Retina (tissue), 1 donor: ENCODE measurements around the gene ZNF626.
A peak's percentile ranks its signal among the peaks of the same experiment; 100 is the strongest.
"Not testable (repeated sequence)": the region's sequence is repeated elsewhere in the genome, so short reads cannot be mapped to it uniquely, and the experiment has no call there.

ENCODE experiments used
- DNase-seq: peaks from one replicate; pipeline ENCODE4 v3.0.0-alpha.2; 2016

Gene ZNF626

DNA sequence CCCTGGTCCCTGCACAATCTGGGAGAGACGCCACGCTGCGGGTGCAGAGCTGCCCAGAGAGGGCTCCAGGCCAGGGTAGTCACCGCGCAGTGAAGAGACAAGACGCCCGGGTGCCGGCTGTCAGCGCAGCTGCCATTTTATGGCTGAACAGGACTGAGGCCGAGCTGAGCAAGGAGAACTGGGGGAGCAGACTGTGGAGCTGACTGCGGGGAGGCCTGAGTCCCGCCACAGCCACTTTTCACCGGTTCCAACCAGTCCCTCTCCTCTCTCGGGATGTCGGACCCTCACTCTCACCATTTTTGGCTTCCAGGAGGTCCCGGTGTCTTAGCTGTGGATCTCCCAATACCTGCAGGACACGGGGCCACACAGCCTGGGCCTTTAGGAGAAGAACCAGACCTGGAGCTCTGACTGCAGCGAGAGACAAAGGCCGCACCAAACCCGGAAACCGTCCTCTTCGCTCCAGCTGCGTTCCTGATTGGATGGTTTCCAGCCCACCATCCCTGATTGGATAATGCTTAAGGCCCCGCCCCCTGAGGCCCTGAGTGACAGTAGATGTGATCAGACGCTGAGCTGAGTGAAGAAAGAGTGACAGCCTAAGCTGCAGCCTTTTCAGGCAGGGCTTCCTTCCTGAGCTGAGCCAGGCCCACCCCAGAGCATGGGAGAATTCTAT, at the start of gene ZNF626:
Gene ZNF626 (minus strand): TSS at position 422 of the 670 bp plus-strand sequence. CDS start 125 bp downstream, at position 297.
- peak; percentile 95 for DNase-seq

DNA sequence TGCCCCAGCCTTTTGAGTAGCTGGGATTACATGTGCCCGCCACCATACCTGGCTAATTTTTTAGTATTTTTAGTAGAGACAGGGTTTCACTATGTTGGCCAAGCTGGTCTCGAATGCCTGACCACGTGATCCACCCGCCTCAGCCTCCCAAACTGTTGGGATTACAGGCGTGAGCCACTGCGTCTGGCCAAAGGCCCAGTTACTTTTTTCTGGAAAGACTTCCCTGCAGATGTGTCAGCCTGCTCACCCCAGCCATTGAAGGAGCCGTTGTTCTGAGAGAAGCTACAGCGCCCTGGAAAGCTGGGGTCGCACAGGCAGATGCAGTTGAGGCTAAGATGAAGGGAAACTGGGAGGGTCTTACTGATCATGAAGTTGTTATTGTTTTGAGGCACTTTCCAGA, 7.9 kb upstream of the ZNF626 start:
- DNase-seq: no peak

DNA sequence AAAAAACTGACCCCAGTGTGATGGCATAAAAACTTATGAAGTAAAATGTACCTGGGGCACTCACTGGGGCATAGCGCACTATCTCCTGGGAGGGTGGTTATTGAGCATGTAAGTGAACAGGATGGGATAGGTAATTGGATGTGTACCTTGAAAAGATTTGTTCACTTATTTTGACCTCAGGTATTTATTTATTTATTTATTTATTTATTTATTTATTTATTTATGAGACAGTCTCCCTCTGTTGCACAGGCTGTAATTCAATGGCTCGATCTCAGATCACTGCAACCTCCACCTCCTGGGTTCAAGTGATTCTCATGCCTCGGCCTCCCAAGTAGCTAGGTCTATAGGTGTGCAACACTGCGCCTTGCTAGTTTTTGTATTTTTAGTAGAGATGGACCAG, 5.9 kb upstream of the ZNF626 start:
- DNase-seq: no peak

DNA sequence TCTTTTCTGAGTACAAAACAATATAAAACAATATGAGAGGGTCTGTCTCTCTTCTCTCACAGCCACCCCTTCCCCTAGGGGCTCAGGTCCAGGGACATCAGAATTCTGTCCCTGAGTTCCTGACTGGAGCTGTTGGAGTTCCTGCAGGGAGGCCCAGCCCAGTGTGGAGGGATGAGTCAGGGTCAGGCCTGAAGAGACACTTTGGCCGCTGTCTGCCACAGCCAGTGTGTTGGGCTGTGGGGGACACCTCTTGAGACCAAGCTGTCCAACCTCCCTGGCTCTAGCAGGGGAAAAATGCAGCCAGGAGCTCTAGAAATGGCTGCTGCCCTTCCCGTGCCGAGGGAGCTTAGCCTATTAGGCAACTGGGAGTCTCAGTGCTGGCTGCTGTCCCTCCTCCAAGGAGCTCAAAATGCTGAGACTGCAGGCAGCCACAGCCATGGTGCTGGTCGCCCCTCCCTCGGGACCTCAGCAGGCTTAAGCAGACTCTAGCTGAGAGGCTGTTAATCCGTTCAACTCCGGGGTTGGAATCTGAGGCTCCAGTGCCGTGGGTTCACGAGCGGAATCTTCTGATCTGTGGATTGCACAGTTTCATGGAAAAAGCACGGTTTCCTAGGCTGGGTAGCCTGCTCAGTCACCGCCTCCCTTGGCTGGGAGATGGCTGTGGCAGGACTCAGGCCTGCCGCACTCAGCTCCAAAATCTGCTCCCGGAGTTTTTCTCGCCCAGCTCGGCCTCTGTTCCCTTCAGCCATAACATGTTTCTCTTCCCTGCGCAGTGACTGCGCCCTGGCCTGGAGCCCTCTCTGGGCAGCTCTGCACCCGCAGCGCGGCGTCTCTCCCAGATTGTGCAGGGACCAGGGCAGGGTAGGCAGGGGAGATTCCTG, 3.8 kb upstream of the ZNF626 start:
- peak; percentile 79 for DNase-seq

DNA sequence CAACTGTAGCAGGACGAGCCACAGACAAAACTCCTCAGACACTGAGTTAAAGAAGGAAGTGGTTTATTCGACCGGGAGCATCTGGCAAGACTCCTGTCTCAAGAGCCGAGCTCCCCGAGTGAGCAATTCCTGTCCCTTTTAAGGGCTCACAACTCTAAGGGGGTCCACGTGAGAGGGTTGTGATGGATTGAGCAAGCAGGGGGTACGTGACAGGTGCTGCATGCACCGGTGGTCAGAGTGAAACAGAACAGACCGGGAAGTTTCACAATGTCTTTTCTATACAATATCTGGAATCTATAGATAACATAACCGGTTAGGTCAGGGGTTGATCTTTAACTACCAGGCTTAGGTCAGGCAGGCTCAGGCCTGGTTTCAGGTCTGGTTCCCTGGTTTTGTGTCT, 3.1 kb upstream of the ZNF626 start:
- DNase-seq: not testable (repeated sequence)

DNA sequence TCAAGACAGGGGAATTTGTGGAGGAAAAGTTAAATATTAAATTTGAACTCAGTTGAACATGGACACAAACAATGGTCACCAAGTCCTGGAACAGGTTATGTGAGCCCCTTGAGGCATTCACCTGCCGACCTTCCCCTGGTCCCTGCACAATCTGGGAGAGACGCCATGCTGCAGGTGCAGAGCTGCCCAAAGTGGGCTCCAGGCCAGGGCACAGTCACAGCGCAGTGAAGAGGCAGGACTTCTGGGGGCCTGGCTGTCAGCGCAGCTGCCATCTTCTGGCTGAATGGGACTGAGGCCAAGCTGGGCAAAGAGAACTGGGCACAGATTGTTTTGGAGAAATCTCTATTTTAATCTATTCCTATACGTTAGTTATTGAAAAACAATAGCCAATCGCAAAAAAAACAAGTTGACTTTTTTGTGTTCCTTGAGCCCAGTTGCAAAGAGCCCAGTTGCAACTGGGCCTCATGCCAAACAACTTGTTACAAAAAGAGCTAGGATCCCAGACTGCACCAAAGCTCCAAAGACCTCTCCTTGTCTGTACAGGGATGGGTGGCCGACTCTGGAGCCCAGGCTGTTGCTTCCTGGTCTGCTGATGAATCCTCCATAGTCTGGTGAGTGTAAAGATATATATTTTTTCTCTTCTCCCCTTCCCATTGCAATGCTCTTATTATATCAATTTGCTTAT, 1.2 kb upstream of the ZNF626 start:
- no peak for DNase-seq

DNA sequence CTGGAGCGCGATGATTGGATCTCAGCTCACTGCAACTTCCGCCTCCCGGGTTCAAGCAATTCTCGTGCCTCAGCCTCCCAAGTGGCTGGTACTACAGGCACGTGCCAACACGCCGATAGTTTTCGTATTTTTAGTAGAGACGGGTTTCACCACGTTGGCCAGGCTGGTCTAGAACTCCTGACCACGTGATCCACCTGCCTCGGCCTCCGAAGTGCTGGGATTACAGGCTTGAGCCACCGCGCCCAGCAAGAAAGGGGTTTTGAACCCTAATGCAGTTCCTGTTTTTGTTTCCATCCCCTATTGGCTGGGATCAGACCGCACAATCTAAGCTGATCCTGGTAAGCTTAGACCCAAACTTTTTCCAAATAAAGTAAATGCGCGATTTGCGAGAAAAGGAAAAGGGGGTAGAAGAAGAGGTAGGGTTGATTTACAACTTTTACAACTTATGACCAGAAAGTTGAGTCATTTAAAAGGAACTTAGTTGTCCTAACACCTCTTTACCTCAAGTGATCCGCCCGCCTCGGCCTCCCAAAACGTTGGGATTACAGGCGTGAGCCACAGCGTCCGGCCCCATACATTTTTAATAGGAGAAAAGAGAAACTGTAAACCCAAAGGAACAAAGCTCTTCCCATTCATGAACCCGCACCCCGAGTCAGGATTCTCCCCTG, 764 bp downstream of the ZNF626 start:
- DNase-seq: no peak

DNA sequence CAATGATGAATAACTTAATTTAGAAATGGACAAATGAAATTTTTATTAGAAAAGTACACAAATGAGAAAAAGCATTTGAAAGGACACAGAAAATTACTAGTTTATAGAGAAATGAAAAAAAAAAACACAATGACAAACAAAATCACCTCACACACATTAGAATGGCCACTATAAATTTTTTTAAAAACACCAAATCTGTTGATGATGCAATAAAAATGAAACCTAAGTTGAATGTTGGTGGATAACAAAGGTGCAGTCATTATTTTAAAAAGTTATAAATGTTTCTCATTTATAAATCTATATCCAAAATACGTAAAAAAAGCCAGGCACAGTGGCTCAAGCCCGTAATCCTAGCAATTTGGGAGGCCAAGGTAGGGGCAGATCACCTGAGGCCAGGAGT, 20.8 kb downstream of the ZNF626 start:
- DNase-seq: no peak

DNA sequence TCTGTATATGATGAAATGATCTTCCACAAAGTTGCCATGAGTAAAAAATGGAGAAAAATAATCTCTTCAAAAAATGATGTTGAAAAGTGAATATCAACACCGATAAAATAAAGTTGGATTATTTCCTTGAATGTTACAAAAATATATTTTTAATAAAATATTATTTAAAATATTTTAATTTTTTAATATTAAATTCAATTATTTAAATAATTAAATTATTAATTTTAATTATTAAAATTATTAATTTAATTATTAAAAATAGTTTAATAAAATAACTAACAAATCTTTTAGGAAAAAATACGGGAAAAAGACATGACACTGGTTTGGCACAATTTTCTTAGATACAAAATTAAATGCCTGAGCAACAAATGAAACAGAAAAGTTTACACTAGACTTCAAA, 21.3 kb downstream of the ZNF626 start:
- no peak for DNase-seq

DNA sequence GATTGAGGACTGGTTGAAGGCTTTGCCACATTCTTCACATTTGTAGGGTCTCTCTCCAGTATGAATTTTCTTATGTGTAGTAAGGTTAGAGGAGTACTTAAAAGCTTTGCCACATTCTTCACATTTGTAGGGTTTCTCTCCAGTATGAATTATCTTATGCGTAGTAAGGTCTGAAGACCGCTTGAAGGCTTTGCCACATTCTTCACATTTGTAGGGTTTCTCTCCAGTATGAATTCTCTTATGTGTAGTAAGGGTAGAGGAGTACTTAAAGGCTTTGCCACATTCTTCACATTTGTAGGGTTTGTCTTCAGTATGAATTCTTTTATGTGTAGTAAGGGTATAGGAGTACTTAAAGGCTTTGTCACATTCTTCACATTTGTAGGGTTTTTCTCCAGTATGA, 36.8 kb downstream of the ZNF626 start:
- DNase-seq: not testable (repeated sequence)

DNA sequence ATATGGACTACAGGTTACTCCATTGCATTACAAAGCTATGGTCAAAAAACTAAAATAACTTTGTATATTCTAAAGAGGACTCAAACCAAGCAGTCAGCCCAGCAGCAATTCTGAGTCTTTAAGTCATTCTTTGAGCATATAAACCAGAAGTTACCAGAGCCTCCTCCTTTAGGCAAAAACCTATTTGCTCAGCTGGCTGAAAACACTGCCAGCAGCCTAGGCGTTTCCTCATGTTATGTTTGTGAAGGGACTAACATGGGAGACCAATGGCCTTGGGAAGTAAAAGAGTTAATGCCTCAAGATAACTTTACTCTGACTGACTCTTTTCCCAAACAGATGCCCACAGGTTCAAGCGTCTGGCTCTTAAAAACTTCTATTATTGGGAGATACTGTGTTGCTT, 45.3 kb downstream of the ZNF626 start:
- DNase-seq: no peak

DNA sequence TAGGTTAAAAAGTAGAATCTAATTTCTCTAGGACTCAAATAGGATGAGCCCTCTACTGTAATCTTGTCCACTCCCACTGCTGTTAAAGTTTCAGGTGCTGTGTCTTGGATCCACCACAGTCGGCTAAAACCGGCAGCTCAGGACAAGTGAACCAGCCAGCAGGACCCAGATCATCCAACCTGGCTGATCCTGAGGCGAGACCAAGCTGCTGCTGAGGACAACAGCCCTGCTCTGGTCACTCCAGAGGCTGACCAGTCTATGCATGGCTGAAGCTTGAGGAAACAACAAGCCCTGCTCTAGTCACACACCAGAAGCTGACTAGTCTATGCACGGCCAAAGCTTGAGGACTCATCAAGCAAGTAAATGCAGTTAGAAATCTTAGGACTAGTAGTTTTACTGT, 46.4 kb downstream of the ZNF626 start:
- DNase-seq: not testable (repeated sequence)

DNA sequence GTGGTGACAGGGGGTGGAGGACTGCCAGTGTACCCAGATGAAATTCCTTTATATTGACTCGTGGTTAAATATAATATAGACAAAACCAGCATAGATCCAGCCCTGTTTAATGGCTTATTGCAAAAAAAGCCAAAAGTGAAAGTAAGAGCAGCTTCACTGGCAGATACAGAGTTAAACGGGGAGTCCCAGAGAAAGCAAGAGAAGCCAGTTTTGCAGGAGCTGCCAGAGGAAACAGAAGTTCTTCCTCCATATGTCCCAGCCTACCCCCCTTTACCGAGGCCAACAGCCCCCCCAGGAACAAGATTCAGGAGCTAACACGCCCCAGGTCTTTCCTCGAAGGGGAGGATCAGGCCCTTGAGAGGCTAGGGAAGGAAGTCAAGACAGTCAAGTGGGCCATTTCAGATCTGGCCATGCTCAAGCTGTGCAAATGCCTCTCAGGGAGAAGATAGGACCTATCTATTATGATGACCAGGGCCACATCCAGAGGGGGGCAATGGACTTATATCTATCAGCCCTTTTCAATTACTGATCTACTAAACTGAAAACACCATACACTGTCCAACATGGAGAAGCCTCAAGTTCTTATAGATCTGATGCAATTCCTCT, 48.6 kb downstream of the ZNF626 start:
- no peak for DNase-seq

DNA sequence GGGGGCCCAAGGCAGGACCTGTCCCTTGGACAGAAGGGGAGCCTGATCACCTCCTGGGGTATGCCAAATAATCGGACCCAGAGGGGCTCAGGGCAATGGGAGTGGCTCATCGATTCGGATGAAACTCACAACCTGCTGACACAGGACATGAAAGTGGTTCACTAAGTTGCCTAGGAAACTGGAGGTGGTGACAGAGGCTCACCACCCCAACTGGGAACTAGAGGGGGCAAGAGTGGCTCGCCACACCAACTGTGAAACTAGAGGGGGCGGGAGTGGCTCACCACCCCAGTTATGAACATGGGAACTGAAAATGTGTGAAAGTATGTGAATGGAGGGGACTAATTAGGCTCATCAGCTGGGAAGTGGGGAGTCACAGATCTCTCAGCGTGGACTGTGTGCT, 49.5 kb downstream of the ZNF626 start:
- no peak for DNase-seq

DNA sequence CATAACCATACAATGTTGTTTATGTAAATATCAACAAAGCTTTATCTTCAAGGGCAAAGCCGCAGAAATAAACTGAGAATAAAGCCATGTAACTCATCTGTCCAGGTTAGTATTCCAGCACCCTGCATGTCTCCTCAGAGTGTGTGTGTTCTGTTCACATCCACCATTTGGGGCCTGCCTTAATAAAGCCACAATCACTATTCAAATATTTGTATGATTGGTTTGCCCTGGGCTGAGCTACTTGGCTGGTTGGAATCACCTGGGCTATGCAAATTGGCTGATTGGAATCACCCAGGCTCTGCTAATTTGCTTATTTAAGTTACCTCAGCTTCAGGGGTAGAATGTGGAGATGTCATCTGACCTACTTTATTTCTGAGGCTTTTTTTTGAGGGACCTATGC, 53.4 kb downstream of the ZNF626 start:
- DNase-seq: no peak
